ENCODE results near the gene CCDC88B. TPM values are rescaled to one million over a fixed set of nuclear protein-coding genes. Genes with fewer than 3 reads are reported as not detected.

CCDC88B gene
- total RNA-seq, 4 donors from 2014 or later, result 31.7 to 99.0 (median 43.9) TPM

GRCh38 chr11:64376071-64376470 lies 36.1 kb downstream of the CCDC88B start:
- H3K4me3 ChIP-seq, result no peak overlapping the region

GRCh38 chr11:64378335-64378880 lies 38.4 kb downstream of the CCDC88B start:
- no peak overlapping the region for H3K4me3 ChIP-seq
- no peak overlapping the region for H3K27ac ChIP-seq
- no peak for DNase-seq
- no peaks in the 10 kb centered on the region for H3K9me3 ChIP-seq
- TF ChIP-seq POLR2A (IDR thresholded peaks at IDR 0.05), result no peak
- TF ChIP-seq CTCF (IDR thresholded peaks at IDR 0.05), result no peak
- no peaks in the 10 kb centered on the region for H3K36me3 ChIP-seq
- no peaks in the 10 kb centered on the region for H3K4me1 ChIP-seq
- H3K27me3 ChIP-seq, result no peaks in the 10 kb centered on the region

More at GRCh38 chr11:64376071-64376470, 36.1 kb downstream of the CCDC88B start:
- Histone ChIP-seq H3K27me3 (no peaks in the 10 kb centered on the region), H3K9me3 (no peaks in the 10 kb centered on the region), H3K27ac (no peak overlapping the region), H3K36me3 (peaks cover 0 to 7% (median 0%) of the 10 kb centered on the region in 3 donors), H3K4me1 (no peaks in the 10 kb centered on the region)
- no peak for DNase-seq
- no peak for TF ChIP-seq POLR2A (IDR thresholded peaks at IDR 0.05)
- TF ChIP-seq CTCF (IDR thresholded peaks at IDR 0.05), result no peak

- Histone ChIP-seq H3K4me1 (no peaks in the 10 kb centered on the region), H3K27me3 (no peaks in the 10 kb centered on the region), H3K27ac (no peak overlapping the region), H3K9me3 (no peaks in the 10 kb centered on the region), H3K4me3 (no peak overlapping the region), H3K36me3 (no peaks in the 10 kb centered on the region)
- no peak for TF ChIP-seq CTCF (IDR thresholded peaks at IDR 0.05)
- no peak for TF ChIP-seq POLR2A (IDR thresholded peaks at IDR 0.05)
- DNase-seq, result no peak
These were observed 39.2 kb downstream of the CCDC88B start for GRCh38 chr11:64379160-64379559.

GRCh38 chr11:64379817-64380709 lies 40.1 kb downstream of the CCDC88B start:
- DNase-seq, result no peak
- no peaks in the 10 kb centered on the region for H3K36me3 ChIP-seq
- no peaks in the 10 kb centered on the region for H3K27me3 ChIP-seq
- H3K9me3 ChIP-seq, result no peaks in the 10 kb centered on the region
- no peak for TF ChIP-seq POLR2A (IDR thresholded peaks at IDR 0.05)
- no peak for TF ChIP-seq CTCF (IDR thresholded peaks at IDR 0.05)
- H3K4me1 ChIP-seq, result no peaks in the 10 kb centered on the region
- H3K27ac ChIP-seq, result no peak overlapping the region
- H3K4me3 ChIP-seq, result no peak overlapping the region

DNA sequence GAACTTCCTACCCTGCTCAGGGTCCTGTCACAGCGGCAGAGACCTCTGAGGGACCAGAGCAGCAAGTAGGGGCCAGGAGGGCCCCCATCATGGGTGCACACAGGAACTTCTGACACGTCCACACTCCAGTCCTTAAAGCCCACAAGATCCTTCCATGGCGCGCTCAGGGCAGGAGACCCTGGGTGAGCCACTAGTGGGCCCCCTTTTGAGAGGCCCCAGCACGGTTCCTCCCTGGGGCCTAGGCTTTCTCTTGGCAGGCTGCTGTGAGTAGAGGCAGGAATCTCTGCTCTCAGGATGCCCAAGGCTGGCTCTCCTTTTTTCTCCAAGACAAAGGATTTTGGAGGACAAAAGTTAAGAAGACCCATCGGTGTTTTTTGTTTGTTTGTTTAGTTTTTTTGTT lies 41.3 kb downstream of the CCDC88B start:
- Histone ChIP-seq H3K9me3 (no peaks in the 10 kb centered on the region), H3K4me3 (no peak overlapping the region), H3K36me3 (no peaks in the 10 kb centered on the region), H3K4me1 (peaks cover 0 to 9% (median 0%) of the 10 kb centered on the region in 4 donors), H3K27me3 (no peaks in the 10 kb centered on the region), H3K27ac (no peak overlapping the region)
- no peak for TF ChIP-seq CTCF (IDR thresholded peaks at IDR 0.05)
- no peak for TF ChIP-seq POLR2A (IDR thresholded peaks at IDR 0.05)
- DNase-seq, result no peak
